ENCODE results near the gene KCTD8.
A peak's percentile ranks its signal among the peaks of the same experiment; 100 is the strongest.

KCTD8 gene

DNA sequence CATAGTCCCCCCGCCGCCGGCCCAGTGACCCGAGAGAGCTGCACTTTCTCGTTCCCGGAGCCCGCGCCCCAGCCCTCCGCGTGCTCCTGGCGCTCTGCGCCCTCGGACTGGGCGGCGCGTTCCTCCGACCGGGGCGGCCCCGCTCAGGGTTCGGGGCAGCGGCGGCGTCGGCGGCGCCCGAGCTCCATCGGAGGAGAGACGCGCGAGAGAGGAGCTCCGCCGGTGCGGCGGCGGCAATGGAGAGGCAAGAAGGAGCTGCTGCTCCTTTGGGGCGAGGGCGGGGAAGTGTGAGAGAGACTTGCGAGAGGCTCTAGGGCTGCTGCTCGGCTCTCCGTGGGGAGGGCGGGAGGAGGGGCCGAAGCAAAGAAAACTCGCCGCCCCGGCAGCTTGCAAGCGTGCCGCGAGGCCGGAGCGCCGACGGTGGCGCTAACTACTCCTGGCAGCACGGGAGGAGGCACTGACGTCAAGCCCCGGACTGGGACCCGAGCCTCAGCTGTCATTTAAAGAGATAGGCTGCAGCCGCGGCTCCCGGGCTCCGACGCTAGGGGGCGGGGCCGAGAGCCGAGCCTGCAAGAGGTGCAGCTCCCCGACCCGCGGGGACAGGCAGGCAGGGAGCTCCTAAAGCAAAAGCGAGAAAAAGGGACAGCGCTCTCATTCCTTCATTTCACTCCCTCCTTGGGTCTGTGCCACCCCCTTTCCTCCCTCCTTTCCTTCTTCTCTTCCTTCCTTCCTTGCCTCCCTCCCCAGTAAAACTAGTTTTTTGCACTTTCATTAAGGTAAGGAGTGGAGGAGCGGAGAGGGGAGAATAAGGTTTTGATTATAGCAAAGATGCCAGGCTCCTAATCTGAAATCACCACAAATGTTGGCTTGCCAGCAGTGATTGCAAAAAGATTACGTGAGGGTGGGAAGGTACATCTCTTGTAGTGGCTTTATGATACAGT, at the start of gene KCTD8:
KCTD8 (minus strand) TSS at position 289 of the 941 bp plus-strand sequence.
- TF ChIP-seq, protein P1, sequence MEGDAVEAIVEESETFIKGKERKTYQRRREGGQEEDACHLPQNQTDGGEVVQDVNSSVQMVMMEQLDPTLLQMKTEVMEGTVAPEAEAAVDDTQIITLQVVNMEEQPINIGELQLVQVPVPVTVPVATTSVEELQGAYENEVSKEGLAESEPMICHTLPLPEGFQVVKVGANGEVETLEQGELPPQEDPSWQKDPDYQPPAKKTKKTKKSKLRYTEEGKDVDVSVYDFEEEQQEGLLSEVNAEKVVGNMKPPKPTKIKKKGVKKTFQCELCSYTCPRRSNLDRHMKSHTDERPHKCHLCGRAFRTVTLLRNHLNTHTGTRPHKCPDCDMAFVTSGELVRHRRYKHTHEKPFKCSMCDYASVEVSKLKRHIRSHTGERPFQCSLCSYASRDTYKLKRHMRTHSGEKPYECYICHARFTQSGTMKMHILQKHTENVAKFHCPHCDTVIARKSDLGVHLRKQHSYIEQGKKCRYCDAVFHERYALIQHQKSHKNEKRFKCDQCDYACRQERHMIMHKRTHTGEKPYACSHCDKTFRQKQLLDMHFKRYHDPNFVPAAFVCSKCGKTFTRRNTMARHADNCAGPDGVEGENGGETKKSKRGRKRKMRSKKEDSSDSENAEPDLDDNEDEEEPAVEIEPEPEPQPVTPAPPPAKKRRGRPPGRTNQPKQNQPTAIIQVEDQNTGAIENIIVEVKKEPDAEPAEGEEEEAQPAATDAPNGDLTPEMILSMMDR (IDR thresholded peaks at IDR 0.05; ENCODE audit: borderline replicate concordance, control extremely low read depth, extremely low read depth, insufficient read depth, missing control alignments), result peak; percentile 75
- DNase-seq (ENCODE audit: low spot score), result peak; percentile 83
- in situ Hi-C loops (cut with MboI; ENCODE audit: low sequenced_read_pairs, unreplicated experiment), result no loop called here

DNA sequence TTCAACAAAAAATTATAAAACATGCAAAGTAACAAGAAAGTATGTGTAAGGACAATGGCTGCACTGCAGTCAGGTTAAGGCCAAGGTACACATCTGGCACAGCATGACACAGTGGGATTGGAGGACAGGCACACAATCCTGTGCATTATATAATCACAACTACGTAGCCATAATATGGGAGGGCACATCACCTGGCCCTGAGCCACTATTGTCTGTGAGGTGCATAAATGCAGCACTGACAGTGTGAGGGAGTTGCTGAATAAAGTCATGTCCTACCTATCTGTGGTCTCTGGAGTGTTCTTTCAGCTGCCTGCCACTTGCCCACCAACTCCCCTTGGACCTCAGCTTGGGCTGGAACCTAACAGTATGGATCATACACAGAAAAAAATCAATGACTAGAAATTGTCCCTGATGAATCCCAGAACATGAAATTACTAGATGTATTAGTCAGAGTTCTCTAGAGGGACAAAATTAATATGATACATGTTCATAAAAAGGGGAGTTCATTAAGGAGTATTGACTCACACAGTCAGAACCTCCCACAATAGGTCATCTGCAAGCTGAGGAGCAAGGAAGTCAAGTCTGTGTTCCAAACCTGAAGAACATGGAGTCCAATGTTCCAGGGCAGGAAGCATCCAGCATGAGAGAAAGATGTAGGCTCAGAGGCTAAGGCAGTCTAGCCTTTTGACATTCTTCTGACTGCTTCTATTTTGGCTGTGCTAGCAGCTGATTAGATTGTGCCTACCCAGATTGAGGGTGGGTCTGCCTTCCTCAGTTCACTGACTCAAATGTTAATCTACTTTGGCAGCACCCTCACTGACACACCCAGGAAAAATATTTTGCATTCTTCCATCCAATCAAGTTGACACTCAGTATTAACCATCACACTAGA, 46.4 kb upstream of the KCTD8 start:
- no peak for DNase-seq (ENCODE audit: low spot score)
- TF ChIP-seq, protein P1 (IDR thresholded peaks at IDR 0.05; ENCODE audit: borderline replicate concordance, control extremely low read depth, extremely low read depth, insufficient read depth, missing control alignments), result no peak
- in situ Hi-C loops (cut with MboI; ENCODE audit: low sequenced_read_pairs, unreplicated experiment), result no loop called here

DNA sequence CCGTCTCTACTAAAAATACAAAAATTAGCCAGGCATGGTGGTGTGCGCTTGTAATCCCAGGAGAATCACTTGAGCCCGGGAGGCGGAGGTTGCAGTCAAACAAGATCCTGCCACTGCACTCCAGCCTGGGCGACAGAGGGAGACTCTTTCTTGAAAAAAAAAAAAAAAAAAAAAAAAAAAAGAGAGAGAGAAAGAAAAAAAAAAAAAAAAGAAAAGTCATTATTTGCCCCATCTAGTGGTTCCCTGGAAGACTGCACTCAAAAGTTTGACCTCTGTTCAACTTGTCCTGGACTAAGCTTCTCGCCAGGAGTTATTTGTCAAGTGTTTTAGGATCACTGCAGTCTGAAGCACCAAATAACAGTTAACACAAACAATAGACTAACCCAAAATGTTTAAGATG, 45.3 kb upstream of the KCTD8 start:
- peak; percentile 7 for DNase-seq (ENCODE audit: low spot score)
- in situ Hi-C loops (cut with MboI; ENCODE audit: low sequenced_read_pairs, unreplicated experiment), result no loop called here
- TF ChIP-seq, protein P1 (IDR thresholded peaks at IDR 0.05; ENCODE audit: borderline replicate concordance, control extremely low read depth, extremely low read depth, insufficient read depth, missing control alignments), result peak; percentile 19

DNA sequence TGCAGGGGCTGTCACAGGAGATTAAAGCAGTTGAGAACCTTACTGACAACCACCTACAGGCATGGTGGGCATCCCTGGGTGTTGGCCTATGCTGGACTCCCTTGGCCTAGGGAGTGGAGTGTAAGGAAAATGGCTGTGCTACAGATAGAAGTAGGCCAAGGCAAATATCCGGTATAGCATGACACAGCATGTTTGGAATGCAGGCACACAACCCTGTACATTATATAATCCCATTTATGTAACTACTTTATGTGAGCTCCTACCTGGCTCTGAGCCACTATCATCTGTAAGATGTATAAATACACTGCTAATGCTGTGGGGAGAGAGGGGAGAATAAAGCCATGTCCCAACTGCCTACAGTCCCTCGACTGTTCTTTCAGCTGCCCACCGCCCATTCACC, 38.7 kb upstream of the KCTD8 start:
- TF ChIP-seq, protein P1 (IDR thresholded peaks at IDR 0.05; ENCODE audit: borderline replicate concordance, control extremely low read depth, extremely low read depth, insufficient read depth, missing control alignments), result no peak
- in situ Hi-C loops (cut with MboI; ENCODE audit: low sequenced_read_pairs, unreplicated experiment), result no loop called here
- no peak for DNase-seq (ENCODE audit: low spot score)

DNA sequence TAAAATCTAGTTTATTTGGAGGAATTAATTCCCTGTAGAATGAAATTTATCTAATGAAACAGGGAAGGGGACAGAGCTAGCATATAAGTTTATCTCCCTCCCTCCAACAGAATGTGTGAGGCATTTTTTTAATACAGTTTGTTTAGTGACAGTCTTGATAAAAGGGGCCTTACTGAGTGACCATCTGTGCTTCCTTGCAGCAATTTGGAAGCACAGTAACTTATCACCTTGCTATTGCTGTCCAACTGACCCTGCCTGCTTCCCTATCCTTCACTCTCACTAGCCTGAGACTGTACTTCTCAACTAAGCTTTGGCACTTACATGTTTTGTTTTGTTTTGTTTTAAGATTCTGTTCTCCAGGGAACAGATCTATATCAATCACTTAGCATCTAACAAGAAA, 31.1 kb upstream of the KCTD8 start:
- TF ChIP-seq, protein P1 (IDR thresholded peaks at IDR 0.05; ENCODE audit: borderline replicate concordance, control extremely low read depth, extremely low read depth, insufficient read depth, missing control alignments), result no peak
- in situ Hi-C loops (cut with MboI; ENCODE audit: low sequenced_read_pairs, unreplicated experiment), result no loop called here
- DNase-seq (ENCODE audit: low spot score), result no peak

DNA sequence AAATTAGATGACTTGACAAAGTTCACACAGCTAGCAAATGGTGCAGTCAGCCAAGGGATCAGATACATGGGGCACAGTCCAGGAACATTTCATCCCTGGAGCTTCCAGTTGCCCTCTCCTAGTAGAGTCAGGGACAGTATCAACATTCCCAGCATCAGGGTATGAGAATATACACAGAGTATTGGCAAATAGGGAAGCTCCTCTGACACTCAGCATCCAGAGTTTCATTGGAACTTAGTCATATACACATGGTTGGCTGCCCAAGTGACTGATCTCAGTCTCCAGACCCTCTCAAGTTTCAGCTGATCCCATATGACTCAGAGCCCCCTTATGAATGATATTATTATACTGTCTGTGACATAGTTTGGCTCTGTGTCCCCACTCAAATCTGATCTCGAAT, 13.7 kb upstream of the KCTD8 start:
- DNase-seq (ENCODE audit: low spot score), result no peak
- in situ Hi-C loops (cut with MboI; ENCODE audit: low sequenced_read_pairs, unreplicated experiment), result no loop called here
- TF ChIP-seq, protein P1 (IDR thresholded peaks at IDR 0.05; ENCODE audit: borderline replicate concordance, control extremely low read depth, extremely low read depth, insufficient read depth, missing control alignments), result no peak

Data from GM13976 (cell line).